Activated T-helper 9 cell treated with anti-CD3 and anti-CD28 coated beads, Interleukin-2, amount 50 U/mL, for 16 hours (primary cell): ENCODE results near the gene CBFA2T2.
"Not testable (repeated sequence)": the region's sequence is repeated elsewhere in the genome, so short reads cannot be mapped to it uniquely, and the experiment has no call there.

Experiments
- DNase-seq: peaks from one replicate; pipeline ENCODE4 v3.0.0-alpha.2; 2020; ENCODE audit warnings: low read depth

The CBFA2T2 gene

DNA sequence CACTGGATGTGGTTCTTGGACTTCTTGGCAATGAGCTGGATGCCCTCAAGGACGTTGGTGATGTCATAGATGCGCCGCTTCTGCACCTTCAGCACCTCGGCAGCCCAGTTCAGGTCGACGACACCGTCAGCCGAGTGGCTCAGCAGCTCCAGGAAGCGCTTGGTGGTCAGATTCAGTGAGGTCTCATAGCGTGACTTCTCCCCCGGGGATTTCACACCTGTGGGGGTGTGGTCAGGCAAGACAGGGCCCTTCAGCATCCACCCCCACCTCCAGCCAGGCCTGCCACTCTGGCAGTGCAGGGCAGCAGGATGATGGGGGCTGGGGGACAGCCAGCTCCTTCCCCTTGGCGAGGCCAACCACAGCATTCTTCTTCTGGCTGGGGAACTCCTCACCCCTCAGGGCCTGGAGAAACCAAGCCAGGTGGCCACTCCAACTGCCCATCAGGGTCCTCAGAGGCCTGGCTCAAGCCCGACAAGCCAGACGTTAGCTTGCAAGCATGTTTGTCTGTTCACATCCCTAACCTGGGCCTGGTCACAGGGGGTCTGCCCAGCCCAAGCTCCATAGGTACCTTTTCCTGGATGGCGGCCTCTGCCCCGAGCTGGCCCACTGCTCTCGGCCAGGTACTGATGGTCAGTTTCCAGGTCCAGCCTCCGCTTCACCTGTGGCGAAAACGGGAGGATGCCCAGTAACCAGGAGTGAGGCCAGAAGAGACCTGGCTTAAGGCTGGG is 190.0 kb downstream of the CBFA2T2 start:
- DNase-seq: peak; percentile 35

DNA sequence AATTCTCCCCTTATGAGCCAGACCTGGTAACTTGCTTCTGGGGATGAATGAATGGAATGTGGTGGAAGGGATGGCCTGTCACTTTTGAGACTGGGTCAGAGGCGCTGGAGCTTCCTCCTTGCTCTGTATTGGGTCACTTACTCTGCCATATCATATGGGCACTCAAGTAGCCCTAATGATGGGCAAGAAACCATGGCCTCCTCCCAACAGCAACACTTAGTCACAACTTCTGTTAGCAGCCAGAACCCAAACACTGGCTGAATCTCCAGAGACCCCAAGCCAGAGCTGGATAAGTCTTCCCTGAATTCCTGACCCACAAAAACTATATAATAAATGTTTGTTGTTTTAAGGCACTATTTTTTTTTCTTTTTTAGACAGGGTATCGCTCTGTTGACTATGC is 190.8 kb downstream of the CBFA2T2 start:
- DNase-seq: no peak

DNA sequence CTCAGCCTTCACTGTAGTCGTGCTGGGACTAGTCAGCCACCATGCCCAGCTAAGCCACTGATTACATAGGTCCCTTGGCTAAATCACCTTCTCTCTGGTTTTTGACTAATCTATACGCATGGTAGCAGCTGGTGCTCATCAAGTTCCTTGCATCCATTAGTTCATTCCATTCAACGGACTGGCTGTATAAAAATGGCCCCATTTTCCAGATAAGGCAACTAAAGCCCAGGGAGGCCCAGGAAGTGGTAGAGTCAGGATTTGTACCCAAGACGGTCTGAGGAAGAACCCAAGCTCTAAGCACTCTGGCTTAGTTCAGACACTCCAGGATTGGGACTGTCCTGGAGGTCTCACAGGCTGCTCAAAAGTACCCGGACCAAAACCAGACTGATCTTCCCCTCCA is 191.4 kb downstream of the CBFA2T2 start:
- no peak for DNase-seq

DNA sequence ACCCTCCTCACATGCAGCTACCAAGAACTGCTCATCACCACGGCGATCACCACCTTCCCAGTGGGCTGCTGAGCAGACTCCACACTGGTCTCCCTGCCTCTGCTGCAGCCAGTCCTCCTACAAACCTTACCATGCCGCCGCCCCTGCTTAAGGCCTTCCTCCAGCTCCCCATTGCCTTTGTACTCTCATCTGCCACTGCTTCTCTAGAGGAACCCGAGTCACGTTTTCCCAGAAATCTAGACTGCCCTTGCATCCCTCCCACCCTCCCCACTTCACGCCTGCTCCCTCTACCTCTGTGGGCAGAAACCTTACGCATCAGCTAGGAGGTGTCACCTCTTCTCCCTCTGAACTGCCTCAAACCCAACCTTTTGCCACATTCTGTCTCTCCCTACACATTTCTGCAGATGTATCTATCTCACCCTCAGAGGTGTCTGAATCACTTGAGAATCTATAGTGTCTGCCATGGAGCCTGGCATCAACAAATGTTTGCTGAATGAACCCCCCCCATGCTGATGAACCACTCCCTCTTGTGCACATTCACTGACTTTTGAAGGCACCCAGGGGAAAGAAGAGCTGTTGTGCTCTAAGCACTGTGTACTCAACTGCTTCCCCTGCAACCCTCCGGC is 191.9 kb downstream of the CBFA2T2 start:
- DNase-seq: no peak

DNA sequence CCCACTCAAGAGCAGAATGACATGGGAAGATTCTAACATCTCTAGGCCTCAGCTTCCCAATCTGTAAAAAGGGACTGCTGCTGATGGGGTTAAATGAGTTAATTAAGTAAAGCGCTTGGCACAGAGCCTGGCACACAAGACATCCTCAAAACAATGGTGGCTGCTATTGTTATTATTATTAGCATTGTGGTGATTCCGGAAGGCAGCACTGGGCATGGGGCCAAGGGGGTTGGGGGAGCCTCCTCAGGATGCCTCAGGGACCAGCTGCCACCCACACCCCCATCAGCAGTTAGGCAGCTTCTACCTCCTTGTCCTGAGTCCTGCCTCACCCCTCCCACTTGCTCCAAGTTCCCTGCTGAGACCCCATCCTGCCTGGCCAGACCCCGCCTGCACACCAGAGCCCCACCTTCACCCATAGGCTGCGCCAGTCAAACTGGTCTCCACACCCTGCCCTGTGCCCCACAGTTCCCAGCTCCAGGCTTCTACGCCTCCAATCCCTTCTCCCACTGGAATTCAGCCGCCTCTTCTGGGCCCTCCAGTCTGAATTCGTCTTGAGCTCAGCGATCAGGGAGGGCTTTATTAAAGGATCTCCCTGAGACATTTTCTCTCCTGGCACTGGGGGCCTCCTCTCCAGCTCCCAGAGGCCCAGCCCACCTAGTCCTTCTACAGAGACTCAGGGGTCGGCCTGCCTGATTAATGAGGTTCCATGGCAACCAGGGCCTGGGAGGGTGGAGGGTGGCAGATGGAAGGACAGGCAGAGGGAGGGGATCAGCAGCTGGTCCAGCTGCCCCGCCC is 194.8 kb downstream of the CBFA2T2 start:
- DNase-seq: no peak

DNA sequence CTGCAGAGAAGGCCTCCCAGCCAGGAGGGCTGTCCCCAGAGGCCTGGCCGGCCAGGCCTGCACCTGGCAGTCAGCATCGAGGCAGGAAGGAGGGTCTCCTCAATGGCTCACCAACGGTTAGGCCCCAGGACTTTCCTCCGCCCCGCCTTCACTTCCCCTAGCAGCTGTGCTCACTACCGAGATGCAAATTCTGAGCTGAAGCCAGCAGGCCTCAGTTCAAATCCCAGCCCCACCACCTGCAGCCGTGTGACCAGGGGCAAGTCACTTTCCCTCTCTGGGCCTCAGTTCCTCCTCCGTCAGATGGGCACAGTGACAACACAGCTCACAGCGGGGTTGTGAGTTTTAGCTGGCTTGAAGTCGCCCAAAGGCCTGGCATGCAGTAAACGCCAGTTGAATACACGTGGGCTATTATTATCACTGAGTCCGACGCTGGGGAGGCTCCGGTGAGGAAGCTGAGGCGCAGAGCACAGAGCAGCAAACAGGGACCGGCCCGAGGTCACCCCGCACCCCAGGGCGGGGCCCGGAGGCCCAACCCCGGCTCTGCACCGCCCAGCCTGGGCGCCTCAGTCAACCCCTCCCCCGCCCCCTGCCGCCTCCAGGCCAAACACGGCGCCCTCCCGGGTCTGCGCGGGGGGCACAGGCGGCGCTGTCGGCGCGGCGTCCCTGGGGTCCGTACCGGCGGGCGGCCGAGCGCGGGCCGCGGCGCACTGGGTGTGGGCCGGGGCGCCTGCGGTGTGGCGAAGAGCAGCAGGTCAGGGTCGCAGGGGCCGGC is 195.6 kb downstream of the CBFA2T2 start:
- DNase-seq: no peak

DNA sequence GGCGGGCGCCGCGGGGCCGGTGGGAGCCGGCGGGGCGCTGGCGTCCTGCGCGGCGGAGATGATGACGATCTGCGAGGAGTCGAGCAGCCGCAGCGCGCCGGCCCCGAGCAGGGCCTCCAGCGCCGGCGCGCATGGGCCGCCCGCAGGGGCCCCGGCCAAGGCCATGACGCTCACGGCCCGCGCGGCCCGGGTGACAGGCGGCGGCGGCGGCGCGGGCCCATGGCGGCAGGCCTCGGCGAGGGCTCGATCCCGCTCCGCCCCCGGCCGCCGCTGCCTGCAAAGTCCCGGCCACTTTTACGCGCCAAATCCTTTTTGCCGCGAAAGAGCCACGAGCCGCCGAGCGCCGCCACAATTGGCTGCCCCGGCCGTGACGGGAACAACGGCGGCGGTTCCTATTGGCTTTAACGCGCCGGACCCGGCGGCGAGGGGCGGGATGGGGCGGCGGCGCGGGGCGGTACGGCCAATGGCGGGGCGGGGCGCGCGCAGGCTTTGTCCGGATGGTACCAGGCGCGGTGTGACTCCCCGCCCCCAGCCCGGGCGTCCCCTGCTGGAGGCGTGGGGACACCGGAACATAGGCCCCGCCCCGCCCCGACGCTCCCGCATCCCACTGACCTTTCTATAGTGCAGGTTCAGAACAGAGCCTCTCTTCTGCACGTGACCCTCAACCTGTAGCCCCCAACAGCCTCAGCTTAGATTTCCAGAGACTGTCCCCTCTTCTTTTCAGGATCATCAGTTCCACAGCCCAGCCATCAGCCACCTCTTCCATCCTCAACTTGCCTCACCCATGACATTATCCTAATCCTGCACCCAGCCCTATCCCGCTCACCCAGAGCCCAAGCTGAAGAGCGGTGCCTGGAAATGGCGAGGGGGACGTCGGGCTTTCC is 196.4 kb downstream of the CBFA2T2 start, which contains the start of gene E2F1:
Gene E2F1 (minus strand): TSS at position 286 of the 884 bp plus-strand sequence. CDS start 121 bp downstream, at position 165.
- peak; percentile 94 for DNase-seq

DNA sequence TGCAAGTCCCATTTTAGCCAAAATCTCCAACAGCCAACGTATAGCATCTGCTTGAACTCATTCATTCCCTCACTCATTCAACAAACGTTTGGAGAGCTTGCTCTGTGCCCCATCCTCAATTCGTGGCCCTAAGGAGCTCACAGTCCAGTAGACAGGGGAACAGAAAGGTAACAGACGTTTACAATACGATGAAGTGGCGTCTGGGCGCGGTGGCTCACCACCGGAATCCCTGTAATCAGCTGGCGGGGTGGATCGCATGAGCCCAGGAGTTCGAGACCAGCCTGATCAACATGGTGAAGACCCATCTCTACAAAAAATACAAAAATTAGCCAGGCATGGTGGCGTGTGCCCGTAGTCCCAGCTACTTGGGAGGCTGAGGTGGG is 197.1 kb downstream of the CBFA2T2 start:
- DNase-seq: no peak

DNA sequence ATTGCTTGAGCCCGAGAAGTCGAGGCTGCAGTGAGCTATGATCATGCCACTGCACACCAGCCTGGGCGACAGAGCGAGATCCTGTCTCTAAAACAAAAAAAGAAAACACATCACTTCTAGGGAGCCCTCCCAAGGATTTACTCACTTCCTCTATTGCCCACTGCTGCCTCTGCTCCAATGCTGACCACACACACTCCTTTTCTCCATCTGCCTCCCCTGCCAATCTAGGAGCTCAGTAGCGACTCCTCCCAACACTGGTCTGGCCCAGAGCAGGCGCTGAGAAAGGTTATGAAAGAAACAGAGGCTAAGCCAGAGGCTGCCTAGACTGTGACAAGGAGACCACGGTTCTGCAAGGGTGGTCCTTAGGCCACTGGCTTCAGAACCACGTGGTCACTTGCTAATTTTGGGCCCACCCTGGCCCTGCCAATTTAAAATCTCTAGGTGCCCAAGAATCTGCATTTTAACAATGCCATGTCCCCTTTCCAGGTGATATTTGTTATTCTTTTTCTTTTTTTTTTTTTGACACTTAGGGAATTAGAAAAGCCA is 197.5 kb downstream of the CBFA2T2 start:
- no peak for DNase-seq

DNA sequence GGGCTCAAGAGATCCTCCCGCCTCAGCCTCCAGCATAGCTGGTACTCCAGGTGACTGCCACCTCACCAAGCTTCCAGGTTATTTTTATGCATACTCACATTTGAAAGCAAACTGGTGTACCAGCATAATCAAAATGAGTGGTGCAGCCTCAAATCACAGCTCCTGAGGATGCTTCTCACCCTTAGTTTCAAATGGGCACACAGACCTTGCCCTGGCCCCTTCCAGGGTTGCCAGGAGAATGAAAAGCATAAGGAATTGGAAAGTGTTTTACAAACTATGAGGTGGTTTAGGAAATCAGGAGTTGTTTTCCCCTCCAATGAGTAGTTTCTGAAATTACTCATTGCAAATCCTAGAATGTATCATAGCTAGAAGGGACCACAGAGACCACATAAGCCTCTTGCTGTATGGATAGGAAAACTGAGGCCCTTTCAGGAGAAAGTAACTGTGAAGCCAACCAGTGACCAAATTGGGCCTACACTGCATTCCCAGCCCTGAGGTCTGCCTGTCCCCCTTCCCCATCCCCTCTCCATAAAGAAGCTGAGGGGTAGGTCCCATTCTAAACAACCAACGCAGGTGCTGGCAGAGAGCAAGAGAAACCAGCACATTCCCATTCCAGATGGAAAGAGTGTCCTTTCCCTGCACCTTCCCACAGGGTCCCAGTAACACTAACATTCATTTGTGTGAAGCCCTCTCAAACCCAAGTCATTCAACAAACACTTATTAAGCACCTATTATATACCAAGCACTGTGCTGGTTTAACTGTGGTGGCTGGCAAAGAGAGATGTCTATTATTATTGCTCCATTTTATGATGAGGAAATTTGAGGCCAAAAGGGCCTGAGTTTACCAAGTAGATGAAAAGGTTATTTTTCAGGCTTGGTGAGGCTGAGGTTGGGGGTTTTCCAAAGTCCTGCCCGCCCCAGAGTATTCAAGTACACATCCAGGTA is 198.4 kb downstream of the CBFA2T2 start:
- no peak for DNase-seq

DNA sequence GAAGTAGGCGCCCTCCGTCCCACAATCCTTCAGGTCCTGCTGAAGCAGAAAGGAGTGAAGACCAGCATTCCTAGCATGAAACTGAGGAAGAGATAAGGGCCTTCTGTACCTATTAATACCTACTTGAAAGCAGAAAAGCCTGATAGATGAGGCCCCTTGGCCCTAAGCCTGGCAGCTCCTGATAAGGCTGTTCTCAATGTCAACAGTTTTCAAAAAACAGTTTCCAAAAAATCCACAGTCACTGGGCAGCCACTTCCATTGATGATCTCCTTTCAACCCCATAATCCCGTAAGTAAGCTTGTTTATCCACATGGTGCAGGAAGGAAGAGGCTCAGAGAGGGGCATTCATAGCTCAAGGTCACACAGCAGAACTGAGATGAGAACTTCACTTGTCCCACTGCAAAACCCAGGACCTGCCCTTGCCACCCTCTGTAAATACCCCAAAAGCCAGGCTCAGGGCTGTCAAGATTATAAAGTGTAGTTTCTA is 199.1 kb downstream of the CBFA2T2 start:
- DNase-seq: no peak

DNA sequence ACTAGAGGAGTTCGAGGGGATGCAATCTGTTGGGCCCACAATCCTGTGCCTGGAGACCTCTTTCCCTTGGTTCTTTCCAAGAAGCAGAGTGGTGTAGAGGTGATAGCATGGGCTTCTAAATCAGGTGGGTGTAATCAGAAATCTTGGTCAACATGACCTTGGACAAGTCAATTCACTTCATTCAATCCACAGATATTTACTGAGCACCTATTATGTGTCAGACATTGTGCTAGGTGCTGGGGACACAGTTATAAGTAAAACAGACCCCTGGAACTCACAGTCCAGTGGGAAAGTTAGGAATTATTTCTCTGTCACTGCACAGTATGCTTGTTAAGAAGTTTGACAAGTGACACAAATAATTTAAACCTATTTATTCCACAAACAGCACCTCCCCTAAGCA is 199.6 kb downstream of the CBFA2T2 start:
- DNase-seq: no peak

DNA sequence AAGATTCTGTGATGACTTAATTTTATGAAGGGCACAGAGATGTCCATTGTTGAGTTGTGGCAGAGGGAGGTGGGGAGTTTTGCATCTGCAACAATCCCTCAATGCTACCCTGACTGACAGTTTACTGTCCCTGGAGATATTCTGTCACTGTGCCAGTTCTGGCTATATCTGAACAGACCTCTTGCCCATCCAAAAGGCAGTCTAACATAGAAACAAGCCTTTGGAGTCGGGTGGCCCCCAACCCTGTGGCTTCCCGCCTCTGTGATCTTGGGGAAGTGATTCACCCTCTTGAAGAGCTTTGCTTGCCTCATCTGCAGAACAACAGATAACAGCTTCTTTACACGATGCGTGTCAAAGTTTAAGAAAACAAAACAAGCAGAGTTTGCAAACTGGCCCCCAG is 200.1 kb downstream of the CBFA2T2 start:
- no peak for DNase-seq

DNA sequence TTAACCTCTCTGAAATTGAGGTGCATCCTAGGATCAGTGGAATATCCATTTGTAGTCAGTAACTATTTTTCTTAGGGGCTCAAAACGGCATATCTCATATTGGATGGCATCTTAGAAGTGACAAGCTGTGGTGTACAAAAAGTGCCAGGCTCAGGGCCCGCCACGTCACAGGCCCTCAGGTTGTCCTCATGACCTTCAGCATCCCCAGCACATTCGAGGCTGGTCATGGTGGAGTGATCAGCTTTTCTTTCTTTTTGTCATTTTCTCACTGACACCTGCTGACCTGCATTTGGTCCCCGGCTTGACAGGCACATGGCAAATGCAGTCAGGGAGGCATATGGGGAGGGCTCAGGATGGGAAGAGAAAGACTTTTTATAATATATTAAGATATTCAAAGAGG is 203.4 kb downstream of the CBFA2T2 start:
- DNase-seq: no peak

DNA sequence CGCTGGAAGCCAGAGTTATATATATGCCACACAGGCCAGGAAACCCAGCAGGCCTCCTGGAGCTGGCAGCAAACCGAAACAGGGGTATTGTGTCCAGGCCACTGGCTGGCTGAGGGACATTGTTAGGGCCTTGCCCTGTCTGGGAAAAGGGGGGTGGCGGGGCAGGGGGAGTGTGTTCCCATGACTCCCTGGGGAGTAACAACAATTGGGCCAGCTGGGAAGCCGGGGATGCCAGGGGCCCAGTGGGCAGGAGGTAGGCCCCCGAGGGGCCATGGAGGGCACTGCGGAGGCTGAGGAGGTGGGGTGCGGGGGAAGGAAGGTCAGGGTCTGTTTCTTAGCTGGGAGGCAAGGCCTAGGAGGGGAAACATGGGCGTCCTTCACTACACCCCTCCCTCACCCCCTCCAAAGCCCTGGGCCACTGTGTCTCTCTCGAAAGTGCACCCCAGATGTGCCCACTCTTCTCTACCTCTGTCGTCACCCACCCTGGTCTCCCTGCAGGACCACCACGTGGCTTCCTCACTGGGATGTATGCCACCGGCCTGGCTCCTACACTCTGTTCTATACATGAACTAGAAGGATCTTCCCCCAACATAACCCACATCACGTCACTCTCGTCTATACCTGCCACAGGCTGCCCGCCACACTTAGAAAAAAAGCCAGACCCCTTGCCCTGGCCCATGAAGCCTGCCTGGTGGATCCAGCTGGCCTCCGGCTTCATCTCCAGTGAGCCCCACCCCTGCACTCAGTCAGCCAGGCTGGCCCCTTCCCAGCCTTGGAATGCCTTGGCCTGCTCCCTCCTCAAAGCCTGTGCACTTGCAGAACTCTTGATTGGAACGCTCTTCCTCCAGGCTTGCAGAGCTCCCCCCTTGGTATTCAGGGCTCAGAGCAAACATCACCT is 204.1 kb downstream of the CBFA2T2 start:
- DNase-seq: no peak

DNA sequence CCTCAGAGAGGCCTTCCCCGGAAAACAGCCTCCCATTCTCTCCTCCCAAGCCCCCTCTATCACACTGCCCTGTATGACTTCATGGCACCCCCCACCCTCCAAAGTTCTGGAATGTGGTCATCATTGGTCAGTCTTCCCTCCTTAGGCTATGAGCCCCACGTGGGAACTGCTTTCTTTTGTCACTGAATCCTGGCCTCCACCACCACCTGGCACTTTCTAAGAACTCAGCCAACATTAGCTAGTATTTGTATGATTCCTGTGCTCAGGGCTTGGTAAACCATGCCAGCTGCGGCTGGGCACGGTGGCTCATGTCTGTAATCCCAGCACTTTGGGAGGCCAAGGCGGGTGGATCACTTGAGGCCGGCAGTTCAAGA is 204.7 kb downstream of the CBFA2T2 start:
- DNase-seq: no peak

DNA sequence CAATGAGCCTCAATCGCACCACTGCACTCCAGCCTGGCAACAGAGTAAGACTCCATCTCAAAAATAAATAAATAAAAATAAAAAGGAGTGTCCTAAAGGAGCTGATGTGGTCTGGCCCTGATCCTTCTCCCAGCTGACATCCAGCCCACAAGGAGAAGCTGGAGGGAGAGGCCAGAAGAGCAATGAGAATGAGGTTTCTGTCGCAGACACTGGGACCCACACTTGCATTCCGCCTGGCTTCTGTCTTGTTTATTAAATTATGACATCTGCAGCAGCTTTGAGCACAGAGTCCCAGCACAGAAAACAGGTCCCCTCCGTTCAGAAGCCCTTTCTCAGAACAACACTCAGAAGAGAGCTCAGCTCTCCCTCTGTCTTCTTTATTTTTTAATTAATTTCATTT is 206.6 kb downstream of the CBFA2T2 start:
- DNase-seq: no peak

DNA sequence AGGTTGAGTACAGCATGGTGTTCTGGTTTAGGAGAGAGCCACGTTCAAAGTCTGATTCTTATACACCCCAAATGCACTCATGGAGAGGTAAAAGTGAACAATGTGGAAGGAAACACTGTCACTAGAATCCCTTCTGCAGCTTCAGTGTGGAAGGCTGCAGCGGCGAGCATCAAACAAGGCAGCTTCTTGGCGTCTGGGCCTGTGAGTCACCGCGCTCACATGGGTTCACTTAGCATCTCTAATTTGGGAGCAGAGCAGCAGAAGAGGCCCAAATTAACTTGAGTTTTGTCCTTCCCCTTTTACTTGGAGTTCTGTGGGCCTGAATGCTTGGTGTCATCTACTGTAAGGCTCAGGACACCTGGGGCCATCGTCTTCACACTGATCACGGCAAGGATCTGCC is 207.2 kb downstream of the CBFA2T2 start:
- DNase-seq: no peak

DNA sequence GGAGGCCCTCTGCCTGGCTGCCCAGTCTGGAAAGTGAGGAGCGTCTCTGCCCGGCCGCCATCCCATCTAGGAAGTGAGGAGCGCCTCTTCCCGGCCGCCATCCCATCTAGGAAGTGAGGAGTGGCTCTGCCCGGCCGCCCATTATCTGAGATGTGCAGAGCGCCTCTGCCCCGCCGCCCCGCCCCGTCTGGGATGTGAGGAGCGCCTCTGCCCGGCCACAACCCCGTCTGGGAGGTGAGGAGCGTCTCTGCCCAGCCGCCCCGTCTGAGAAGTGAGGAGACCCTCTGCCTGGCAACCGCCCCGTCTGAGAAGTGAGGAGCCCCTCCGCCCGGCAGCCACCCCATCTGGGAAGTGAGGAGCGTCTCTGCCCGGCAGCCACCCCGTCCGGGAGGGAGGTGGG is 209.1 kb downstream of the CBFA2T2 start:
- DNase-seq: not testable (repeated sequence)
